Vagina (tissue), 2 donors: ENCODE measurements around the gene CDH4.

ENCODE experiments used
- POLR2A ChIP-seq, 2 donors: fragments of 450-650 bp; IDR thresholded peaks; one replicate each; pipeline ENCODE4 v1.6.1; 2017; ENCODE audit warnings: antibody characterized with exemption in 2 of 2, mild to moderate bottlenecking in 2 of 2, moderate library complexity in 2 of 2
- POLR2AphosphoS5 ChIP-seq, 2 donors: sonication (generic); formaldehyde crosslinking; IDR thresholded peaks; one replicate each; pipeline ENCODE4 v1.9.0; 2017; ENCODE audit warnings: antibody characterized with exemption in 2 of 2, mild to moderate bottlenecking in 2 of 2, low read depth in 1 of 2; ENCODE audit not compliant: insufficient read depth in 1 of 2
- TF ChIP-seq, protein P1 (sequence below), 3 experiments: fragments of 450-650 bp in 2 of 3; fragments of 200-600 bp in 1 of 3; sonication (generic) in 1 of 3; IDR thresholded peaks; one replicate each; pipeline ENCODE4 v1.5.1; 2017 to 2019; ENCODE audit warnings: antibody characterized with exemption in 3 of 3, mild to moderate bottlenecking in 2 of 3, moderate library complexity in 2 of 3

DNA sequence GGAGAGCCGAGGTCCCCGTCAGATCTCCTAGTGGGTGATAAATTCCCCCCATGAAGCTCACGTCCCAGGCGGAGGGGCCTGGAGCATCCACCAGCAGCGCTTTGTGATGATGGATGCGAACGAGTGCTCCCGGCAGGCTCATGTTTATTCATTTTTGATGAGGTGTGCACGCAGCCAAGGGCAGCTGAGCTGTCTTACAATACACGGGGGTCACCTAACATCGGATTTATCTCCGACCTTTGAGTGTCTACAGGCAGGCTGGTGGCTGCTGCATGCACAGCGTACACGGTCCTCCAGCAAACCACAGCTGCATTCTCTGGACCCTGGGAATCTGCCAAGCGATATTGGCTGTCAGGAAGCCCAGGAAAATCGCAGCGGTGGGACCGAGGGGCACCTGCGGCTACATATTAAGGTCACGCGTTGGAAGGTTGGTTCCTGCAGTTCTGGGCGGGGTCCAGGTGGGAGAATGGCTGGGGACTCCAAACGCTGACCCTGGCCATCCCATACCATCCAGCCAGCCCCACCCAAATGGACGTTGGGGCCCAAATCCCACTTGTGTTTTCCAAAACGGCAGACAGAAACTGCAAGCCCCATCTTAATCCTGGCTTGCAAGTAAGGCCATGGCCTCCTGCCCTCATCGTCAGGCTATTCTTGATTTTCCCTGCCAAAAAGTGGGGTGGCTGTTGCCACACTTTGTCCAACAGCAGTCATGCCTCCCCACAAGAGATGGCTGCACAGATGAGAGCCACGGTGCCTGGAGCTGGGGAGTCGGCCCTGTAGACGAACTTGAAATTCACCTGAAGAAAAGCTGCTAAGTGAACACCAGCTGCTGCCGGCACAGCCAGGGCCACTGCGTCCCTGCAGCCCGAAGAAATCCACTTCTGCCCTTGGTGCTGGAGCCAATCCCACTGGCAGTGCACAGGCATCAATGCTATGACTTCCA lies 413.7 kb downstream of the CDH4 start:
- TF ChIP-seq, protein P1, sequence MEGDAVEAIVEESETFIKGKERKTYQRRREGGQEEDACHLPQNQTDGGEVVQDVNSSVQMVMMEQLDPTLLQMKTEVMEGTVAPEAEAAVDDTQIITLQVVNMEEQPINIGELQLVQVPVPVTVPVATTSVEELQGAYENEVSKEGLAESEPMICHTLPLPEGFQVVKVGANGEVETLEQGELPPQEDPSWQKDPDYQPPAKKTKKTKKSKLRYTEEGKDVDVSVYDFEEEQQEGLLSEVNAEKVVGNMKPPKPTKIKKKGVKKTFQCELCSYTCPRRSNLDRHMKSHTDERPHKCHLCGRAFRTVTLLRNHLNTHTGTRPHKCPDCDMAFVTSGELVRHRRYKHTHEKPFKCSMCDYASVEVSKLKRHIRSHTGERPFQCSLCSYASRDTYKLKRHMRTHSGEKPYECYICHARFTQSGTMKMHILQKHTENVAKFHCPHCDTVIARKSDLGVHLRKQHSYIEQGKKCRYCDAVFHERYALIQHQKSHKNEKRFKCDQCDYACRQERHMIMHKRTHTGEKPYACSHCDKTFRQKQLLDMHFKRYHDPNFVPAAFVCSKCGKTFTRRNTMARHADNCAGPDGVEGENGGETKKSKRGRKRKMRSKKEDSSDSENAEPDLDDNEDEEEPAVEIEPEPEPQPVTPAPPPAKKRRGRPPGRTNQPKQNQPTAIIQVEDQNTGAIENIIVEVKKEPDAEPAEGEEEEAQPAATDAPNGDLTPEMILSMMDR (IDR thresholded peaks at IDR 0.05): no peak
- TF ChIP-seq POLR2AphosphoS5 (IDR thresholded peaks at IDR 0.05; ENCODE audit: insufficient read depth in 1 of 2, low read depth in 1 of 2): no peak
- TF ChIP-seq POLR2A (IDR thresholded peaks at IDR 0.05): no peak
